Sigmoid colon (tissue), 3 donors: ENCODE results near the gene CCDC149.

Experiments
- CTCF ChIP-seq, 4 experiments: fragments of 450-650 bp in 3 of 4; fragments of 200-600 bp in 1 of 4; IDR thresholded peaks; one replicate each; pipeline ENCODE4 v1.5.1; 2016 to 2019; ENCODE audit warnings: antibody characterized with exemption in 4 of 4, mild to moderate bottlenecking in 3 of 4, moderate library complexity in 2 of 4
- POLR2A ChIP-seq, 2 donors: fragments of 450-650 bp; IDR thresholded peaks; one replicate each; pipeline ENCODE4 v1.6.1; 2016; ENCODE audit warnings: antibody characterized with exemption in 2 of 2, mild to moderate bottlenecking in 2 of 2, moderate library complexity in 2 of 2

GRCh38 chr4:24794480-24794879 is 118.4 kb downstream of the CCDC149 start:
- no peak for TF ChIP-seq CTCF (IDR thresholded peaks at IDR 0.05)
- no peak for TF ChIP-seq POLR2A (IDR thresholded peaks at IDR 0.05)
